Astrocyte (in vitro differentiated cells and primary cell): ENCODE measurements around the gene MFSD1. TPM values are rescaled to one million over a fixed set of nuclear protein-coding genes. Genes with fewer than 3 reads are reported as not detected.

ENCODE experiments used
- DNase-seq: peaks from one replicate; pipeline ENCODE4 v3.0.0-alpha.2; 2010; ENCODE audit warnings: low read depth
- FAIRE-seq: peaks from 2 replicates; lab custom pipeline; 2011; peaks lifted over from hg19 to GRCh38; lab: Jason Lieb, UNC
- H2AFZ ChIP-seq: 2 replicates; pipeline ENCODE4 v1.6.0; 2012; ENCODE audit warnings: low read depth, low read length, inconsistent platforms
- H3K27ac ChIP-seq: 2 replicates; pipeline ENCODE4 v1.5.1; 2011; ENCODE audit warnings: low read depth, low read length, inconsistent platforms
- H3K27me3 ChIP-seq: 2 replicates; pipeline ENCODE4 v1.6.0; 2011; ENCODE audit warnings: low read length, inconsistent platforms; ENCODE audit not compliant: insufficient read depth
- H3K36me3 ChIP-seq: 2 replicates; pipeline ENCODE4 v1.5.1; 2011; ENCODE audit warnings: low read length, inconsistent platforms; ENCODE audit not compliant: insufficient read depth
- H3K4me1 ChIP-seq: 2 replicates; pipeline ENCODE4 v1.5.1; 2011; ENCODE audit warnings: low read length, inconsistent platforms; ENCODE audit not compliant: insufficient read depth
- H3K4me2 ChIP-seq: 2 replicates; pipeline ENCODE4 v1.6.0; 2012; ENCODE audit warnings: low read length, inconsistent platforms
- H3K4me3 ChIP-seq: 2 replicates; pipeline ENCODE4 v1.5.1; 2011; ENCODE audit warnings: low read depth, mild to moderate bottlenecking, low read length, inconsistent platforms; ENCODE audit not compliant: insufficient read depth
- H3K79me2 ChIP-seq: 2 replicates; pipeline ENCODE4 v1.6.0; 2012; ENCODE audit warnings: mild to moderate bottlenecking, low read length, inconsistent platforms; ENCODE audit not compliant: insufficient read depth
- H3K9ac ChIP-seq: 2 replicates; pipeline ENCODE4 v1.6.0; 2012; ENCODE audit warnings: mild to moderate bottlenecking, low read length, inconsistent platforms
- H3K9me3 ChIP-seq: 2 replicates; pipeline ENCODE4 v1.5.1; 2012; ENCODE audit warnings: low read depth, mild to moderate bottlenecking, low read length, inconsistent platforms; ENCODE audit not compliant: insufficient read depth
- H4K20me1 ChIP-seq: 2 replicates; pipeline ENCODE4 v1.6.0; 2012; ENCODE audit warnings: low read length, inconsistent platforms; ENCODE audit not compliant: insufficient read depth
- H3K27ac Mint-ChIP-seq: one replicate; pipeline ENCODE4 v1.8.0; 2021; ENCODE audit warnings: mild to moderate bottlenecking, mixed read lengths; ENCODE audit not compliant: unreplicated experiment
- H3K27me3 Mint-ChIP-seq: one replicate; pipeline ENCODE4 v1.8.0; 2021; ENCODE audit warnings: low read depth, mixed read lengths; ENCODE audit not compliant: unreplicated experiment
- H3K36me3 Mint-ChIP-seq: one replicate; pipeline ENCODE4 v1.8.0; 2021; ENCODE audit warnings: low read depth, mixed read lengths; ENCODE audit not compliant: unreplicated experiment
- H3K4me1 Mint-ChIP-seq: one replicate; pipeline ENCODE4 v1.8.0; 2021; ENCODE audit warnings: low read depth, mixed read lengths; ENCODE audit not compliant: unreplicated experiment
- H3K4me3 Mint-ChIP-seq: one replicate; pipeline ENCODE4 v1.8.0; 2021; ENCODE audit warnings: mild to moderate bottlenecking, moderate library complexity, mixed read lengths; ENCODE audit not compliant: unreplicated experiment
- H3K9me3 Mint-ChIP-seq: one replicate; pipeline ENCODE4 v1.8.0; 2021; ENCODE audit warnings: mild to moderate bottlenecking, mixed read lengths; ENCODE audit not compliant: unreplicated experiment
- CTCF ChIP-seq: IDR thresholded peaks from 2 replicates; pipeline ENCODE4 v1.5.1; 2011; ENCODE audit warnings: low read depth, mild to moderate bottlenecking, inconsistent platforms, low read length, moderate library complexity; ENCODE audit not compliant: insufficient read depth
- EZH2 ChIP-seq: IDR thresholded peaks from 2 replicates; pipeline ENCODE4 v1.6.1; 2012; ENCODE audit warnings: mild to moderate bottlenecking, low read length, inconsistent platforms; ENCODE audit not compliant: insufficient read depth
- total RNA-seq: library from RNA; stranded (reverse); gene quantifications from 2 replicates; pipeline ENCODE4 v1.2.1, GENCODE V29; 2021

Gene MFSD1
- total RNA-seq, 1 donor from 2014 or later = 62.2 TPM

GRCh38 chr3:158802409-158803268, 785 bp downstream of the MFSD1 start:
- Mint-ChIP-seq H3K27ac (peak overlapping the region; percentile 88), H3K9me3 (no peaks in the 10 kb centered on the region), H3K4me3 (peak overlapping the region; percentile 91), H3K4me1 (peaks cover 25% of the 10 kb centered on the region), H3K36me3 (no peaks in the 10 kb centered on the region), H3K27me3 (peaks cover 12% of the 10 kb centered on the region)
- H3K36me3 ChIP-seq = no peaks in the 10 kb centered on the region
- no peaks in the 10 kb centered on the region for H3K9me3 ChIP-seq
- no peak for DNase-seq
- no peaks in the 10 kb centered on the region for H4K20me1 ChIP-seq
- peak overlapping the region; percentile 81 for H3K27ac ChIP-seq
- no peaks in the 10 kb centered on the region for H3K27me3 ChIP-seq
- H3K79me2 ChIP-seq = peaks cover 34% of the 10 kb centered on the region
- peak overlapping the region; percentile 89 for H3K4me3 ChIP-seq
- H3K4me2 ChIP-seq = peak overlapping the region; percentile 98
- FAIRE-seq = no peak
- peak overlapping the region; percentile 91 for H3K9ac ChIP-seq
- TF ChIP-seq CTCF (no peak), EZH2 (no peak)
- peaks cover 21% of the 10 kb centered on the region for H3K4me1 ChIP-seq
- peak overlapping the region; percentile 89 for H2AFZ ChIP-seq

- Histone ChIP-seq H3K9me3 (no peaks in the 10 kb centered on the region), H3K79me2 (peaks cover 34% of the 10 kb centered on the region), H2AFZ (no peak overlapping the region), H3K9ac (no peak overlapping the region), H3K4me3 (no peak overlapping the region), H3K4me1 (peaks cover 33% of the 10 kb centered on the region), H3K27ac (no peak overlapping the region), H3K36me3 (peaks cover 7% of the 10 kb centered on the region), H3K27me3 (no peaks in the 10 kb centered on the region), H3K4me2 (peak overlapping the region; percentile 98), H4K20me1 (no peaks in the 10 kb centered on the region)
- no peak for FAIRE-seq
- Mint-ChIP-seq H3K4me3 (peak overlapping the region; percentile 40), H3K4me1 (peaks cover 41% of the 10 kb centered on the region), H3K36me3 (no peaks in the 10 kb centered on the region), H3K9me3 (no peaks in the 10 kb centered on the region), H3K27ac (peak overlapping the region; percentile 63), H3K27me3 (peaks cover under 1% of the 10 kb centered on the region)
- TF ChIP-seq CTCF = no peak
- TF ChIP-seq EZH2 = no peak
- DNase-seq = no peak
Observed at GRCh38 chr3:158804441-158804840, 2.6 kb downstream of the MFSD1 start.

- H4K20me1 ChIP-seq = no peaks in the 10 kb centered on the region
- no peak overlapping the region for H2AFZ ChIP-seq
- H3K4me2 ChIP-seq = peak overlapping the region; percentile 52
- Mint-ChIP-seq H3K27me3 (no peaks in the 10 kb centered on the region), H3K4me3 (peak overlapping the region; percentile 37), H3K36me3 (peaks cover 9% of the 10 kb centered on the region), H3K4me1 (peaks cover 38% of the 10 kb centered on the region), H3K9me3 (peaks cover 2% of the 10 kb centered on the region), H3K27ac (peak overlapping the region; percentile 98)
- no peaks in the 10 kb centered on the region for H3K9me3 ChIP-seq
- peaks cover 36% of the 10 kb centered on the region for H3K36me3 ChIP-seq
- peak overlapping the region; percentile 60 for H3K27ac ChIP-seq
- peak; percentile 88 for DNase-seq
- FAIRE-seq = no peak
- H3K9ac ChIP-seq = no peak overlapping the region
- H3K4me1 ChIP-seq = peaks cover 21% of the 10 kb centered on the region
- TF ChIP-seq EZH2 = no peak
- no peak for TF ChIP-seq CTCF
- no peaks in the 10 kb centered on the region for H3K27me3 ChIP-seq
- no peak overlapping the region for H3K4me3 ChIP-seq
- peaks cover 20% of the 10 kb centered on the region for H3K79me2 ChIP-seq
Observed at GRCh38 chr3:158808697-158809096, 6.8 kb downstream of the MFSD1 start.
